Suprapubic skin (tissue), 4 donors: ENCODE results near the gene EMC7. TPM values are rescaled to one million over a fixed set of nuclear protein-coding genes. Genes with fewer than 3 reads are reported as not detected.

Source experiments
- DNase-seq, 2 donors: peaks; one replicate each; pipeline ENCODE4 v3.0.0-alpha.2; 2019; ENCODE audit warnings: low spot score in 2 of 2
- H3K27ac ChIP-seq: fragments of 200-600 bp; sonication (generic); one replicate; pipeline ENCODE4 v1.5.1; 2019
- H3K27me3 ChIP-seq: fragments of 200-600 bp; sonication (generic); one replicate; pipeline ENCODE4 v1.5.1; 2019
- H3K36me3 ChIP-seq: fragments of 200-600 bp; sonication (generic); one replicate; pipeline ENCODE4 v1.5.1; 2019
- H3K4me1 ChIP-seq: fragments of 200-600 bp; sonication (generic); one replicate; pipeline ENCODE4 v1.5.1; 2019
- H3K4me3 ChIP-seq: fragments of 200-600 bp; sonication (generic); one replicate; pipeline ENCODE4 v1.5.1; 2019; ENCODE audit warnings: mild to moderate bottlenecking
- H3K9me3 ChIP-seq: fragments of 200-600 bp; sonication (generic); one replicate; pipeline ENCODE4 v1.5.1; 2019
- EP300 ChIP-seq: sonication (generic); formaldehyde crosslinking; IDR thresholded peaks from one replicate; pipeline ENCODE4 v1.6.1; 2017; ENCODE audit warnings: antibody characterized with exemption
- POLR2A ChIP-seq, 2 donors: fragments of 450-650 bp; IDR thresholded peaks; one replicate each; pipeline ENCODE4 v1.6.1; 2017; ENCODE audit warnings: antibody characterized with exemption in 2 of 2, mild to moderate bottlenecking in 2 of 2, moderate library complexity in 2 of 2
- POLR2AphosphoS5 ChIP-seq, 3 donors: sonication (generic); formaldehyde crosslinking; IDR thresholded peaks; one replicate each; pipeline ENCODE4 v1.6.1; 2017; ENCODE audit warnings: antibody characterized with exemption in 3 of 3
- WGBS: methylation state at CpG from one replicate; pipeline ENCODE4 v1.1.5; 2018; 5-methylcytosine and 5-hydroxymethylcytosine counted together
- total RNA-seq, 4 donors: library from RNA; depleted of rRNA; stranded (reverse); fragments of >200 nt; gene quantifications; one replicate each; pipeline ENCODE4 v1.1.0, GENCODE V29; 2016
- TF ChIP-seq, protein P1 (sequence below), 2 donors: fragments of 200-600 bp in 1 of 2; fragments of 450-650 bp in 1 of 2; sonication (generic) in 1 of 2; IDR thresholded peaks; one replicate each; pipeline ENCODE4 v1.5.1; 2016 to 2019; ENCODE audit warnings: antibody characterized with exemption in 2 of 2, mild to moderate bottlenecking in 1 of 2, moderate library complexity in 1 of 2

EMC7 gene
- total RNA-seq, 4 donors from 2014 or later: 25.8 to 44.8 (median 31.9) TPM

GRCh38 chr15:34119291-34119690, 17.6 kb upstream of the EMC7 start:
- peaks cover 4% of the 10 kb centered on the region for H3K27me3 ChIP-seq
- no peaks in the 10 kb centered on the region for H3K9me3 ChIP-seq
- DNase-seq: no peak
- WGBS: 51% methylated on average over 4 of the region's 4 CpGs
- H3K36me3 ChIP-seq: no peaks in the 10 kb centered on the region
- H3K27ac ChIP-seq: no peak overlapping the region
- no peaks in the 10 kb centered on the region for H3K4me1 ChIP-seq
- H3K4me3 ChIP-seq: no peak overlapping the region
- TF ChIP-seq POLR2AphosphoS5 (IDR thresholded peaks at IDR 0.05) (no peak), POLR2A (IDR thresholded peaks at IDR 0.05) (no peak), EP300 (no peak)
- TF ChIP-seq, protein P1, sequence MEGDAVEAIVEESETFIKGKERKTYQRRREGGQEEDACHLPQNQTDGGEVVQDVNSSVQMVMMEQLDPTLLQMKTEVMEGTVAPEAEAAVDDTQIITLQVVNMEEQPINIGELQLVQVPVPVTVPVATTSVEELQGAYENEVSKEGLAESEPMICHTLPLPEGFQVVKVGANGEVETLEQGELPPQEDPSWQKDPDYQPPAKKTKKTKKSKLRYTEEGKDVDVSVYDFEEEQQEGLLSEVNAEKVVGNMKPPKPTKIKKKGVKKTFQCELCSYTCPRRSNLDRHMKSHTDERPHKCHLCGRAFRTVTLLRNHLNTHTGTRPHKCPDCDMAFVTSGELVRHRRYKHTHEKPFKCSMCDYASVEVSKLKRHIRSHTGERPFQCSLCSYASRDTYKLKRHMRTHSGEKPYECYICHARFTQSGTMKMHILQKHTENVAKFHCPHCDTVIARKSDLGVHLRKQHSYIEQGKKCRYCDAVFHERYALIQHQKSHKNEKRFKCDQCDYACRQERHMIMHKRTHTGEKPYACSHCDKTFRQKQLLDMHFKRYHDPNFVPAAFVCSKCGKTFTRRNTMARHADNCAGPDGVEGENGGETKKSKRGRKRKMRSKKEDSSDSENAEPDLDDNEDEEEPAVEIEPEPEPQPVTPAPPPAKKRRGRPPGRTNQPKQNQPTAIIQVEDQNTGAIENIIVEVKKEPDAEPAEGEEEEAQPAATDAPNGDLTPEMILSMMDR (IDR thresholded peaks at IDR 0.05): no peak

DNA sequence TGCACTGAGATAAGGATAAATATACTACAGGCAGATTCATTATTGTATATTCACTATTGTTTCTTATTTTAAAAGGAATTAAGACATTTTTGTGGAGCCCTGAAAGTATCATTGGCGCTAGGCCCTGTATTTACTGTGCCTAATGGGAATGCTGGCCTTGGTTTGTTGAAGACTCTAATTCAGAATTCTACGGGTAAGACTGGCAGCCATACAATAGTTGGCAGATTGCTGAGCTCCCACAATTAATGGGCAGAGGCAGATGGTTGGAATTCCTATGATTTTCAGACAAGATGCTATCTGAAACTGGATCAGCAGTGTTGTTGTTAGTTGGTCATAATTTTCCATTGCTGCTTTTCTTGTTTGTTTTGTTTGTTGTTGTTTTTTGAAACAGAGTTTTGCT, 15.0 kb upstream of the EMC7 start:
- Histone ChIP-seq H3K27me3 (peaks cover 6% of the 10 kb centered on the region), H3K9me3 (no peaks in the 10 kb centered on the region), H3K27ac (no peak overlapping the region), H3K4me1 (no peaks in the 10 kb centered on the region), H3K36me3 (no peaks in the 10 kb centered on the region), H3K4me3 (no peak overlapping the region)
- no peak for DNase-seq
- 54% methylated on average over 2 of the region's 2 CpGs for WGBS
- TF ChIP-seq POLR2A (IDR thresholded peaks at IDR 0.05) (no peak), POLR2AphosphoS5 (IDR thresholded peaks at IDR 0.05) (no peak), EP300 (no peak)
- TF ChIP-seq, protein P1 (IDR thresholded peaks at IDR 0.05): no peak

DNA sequence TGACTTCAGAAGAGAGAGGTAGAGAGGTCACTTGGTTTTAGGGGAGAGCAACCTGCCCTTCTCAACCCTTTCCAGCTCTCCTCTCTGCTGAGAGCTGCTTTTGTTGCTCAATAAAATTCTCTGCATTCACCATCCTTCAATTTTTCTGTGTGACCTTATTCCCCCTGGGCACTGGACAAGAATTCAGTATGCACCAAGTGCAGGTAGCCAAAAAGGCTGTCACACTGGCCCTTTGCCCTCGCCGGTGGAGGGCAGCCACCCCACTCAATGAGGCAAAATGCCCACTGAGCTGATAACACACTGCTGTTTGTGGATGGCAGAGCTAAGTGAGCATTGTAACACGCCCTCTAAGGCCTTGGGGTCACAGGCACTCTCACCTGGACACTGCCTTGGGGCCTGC, 13.1 kb upstream of the EMC7 start:
- no peak overlapping the region for H3K4me3 ChIP-seq
- no peaks in the 10 kb centered on the region for H3K36me3 ChIP-seq
- no peak overlapping the region for H3K27ac ChIP-seq
- peaks cover 6% of the 10 kb centered on the region for H3K27me3 ChIP-seq
- no peak for DNase-seq
- H3K4me1 ChIP-seq: no peaks in the 10 kb centered on the region
- no peaks in the 10 kb centered on the region for H3K9me3 ChIP-seq
- 83% methylated on average over 3 of the region's 3 CpGs for WGBS
- TF ChIP-seq POLR2A (IDR thresholded peaks at IDR 0.05) (no peak), EP300 (no peak), POLR2AphosphoS5 (IDR thresholded peaks at IDR 0.05) (no peak)
- TF ChIP-seq, protein P1 (IDR thresholded peaks at IDR 0.05): no peak

- H3K27me3 ChIP-seq: peaks cover 6% of the 10 kb centered on the region
- WGBS: 73% methylated on average over 2 of the region's 2 CpGs
- no peaks in the 10 kb centered on the region for H3K36me3 ChIP-seq
- no peaks in the 10 kb centered on the region for H3K9me3 ChIP-seq
- TF ChIP-seq, protein P1 (IDR thresholded peaks at IDR 0.05): no peak
- TF ChIP-seq POLR2AphosphoS5 (IDR thresholded peaks at IDR 0.05) (no peak), POLR2A (IDR thresholded peaks at IDR 0.05) (no peak)
- H3K4me1 ChIP-seq: no peaks in the 10 kb centered on the region
- H3K4me3 ChIP-seq: no peak overlapping the region
- no peak overlapping the region for H3K27ac ChIP-seq
- DNase-seq: no peak
Measured at GRCh38 chr15:34114215-34114614, 12.6 kb upstream of the EMC7 start.

- H3K4me1 ChIP-seq: no peaks in the 10 kb centered on the region
- TF ChIP-seq POLR2A (IDR thresholded peaks at IDR 0.05): no peak
- no peaks in the 10 kb centered on the region for H3K36me3 ChIP-seq
- H3K27ac ChIP-seq: no peak overlapping the region
- H3K9me3 ChIP-seq: no peaks in the 10 kb centered on the region
- H3K27me3 ChIP-seq: peaks cover 6% of the 10 kb centered on the region
- no peak for DNase-seq
- no peak overlapping the region for H3K4me3 ChIP-seq
- 76% methylated on average over 6 of the region's 6 CpGs for WGBS
Measured at GRCh38 chr15:34111488-34111887, 9.8 kb upstream of the EMC7 start.
